Measurements from ENCODE around the gene WDFY2.

- TF ChIP-seq CTCF (IDR thresholded peaks at IDR 0.05) = no peak
- TF ChIP-seq POLR2A (IDR thresholded peaks at IDR 0.05) = no peak
These were observed 157.8 kb downstream of the WDFY2 start for GRCh38 chr13:51742031-51742430.

Measured in stomach (tissue), 4 donors.